ENCODE data around the gene ISYNA1. TPM values are rescaled to one million over a fixed set of nuclear protein-coding genes. Genes with fewer than 3 reads are reported as not detected.

Gene ISYNA1
- total and polyA plus RNA-seq, 2 of the 13 experiments (the other 11 are each of a cell fraction or from before 2014, with no cell fraction given): 29.6 to 48.5 TPM

DNA sequence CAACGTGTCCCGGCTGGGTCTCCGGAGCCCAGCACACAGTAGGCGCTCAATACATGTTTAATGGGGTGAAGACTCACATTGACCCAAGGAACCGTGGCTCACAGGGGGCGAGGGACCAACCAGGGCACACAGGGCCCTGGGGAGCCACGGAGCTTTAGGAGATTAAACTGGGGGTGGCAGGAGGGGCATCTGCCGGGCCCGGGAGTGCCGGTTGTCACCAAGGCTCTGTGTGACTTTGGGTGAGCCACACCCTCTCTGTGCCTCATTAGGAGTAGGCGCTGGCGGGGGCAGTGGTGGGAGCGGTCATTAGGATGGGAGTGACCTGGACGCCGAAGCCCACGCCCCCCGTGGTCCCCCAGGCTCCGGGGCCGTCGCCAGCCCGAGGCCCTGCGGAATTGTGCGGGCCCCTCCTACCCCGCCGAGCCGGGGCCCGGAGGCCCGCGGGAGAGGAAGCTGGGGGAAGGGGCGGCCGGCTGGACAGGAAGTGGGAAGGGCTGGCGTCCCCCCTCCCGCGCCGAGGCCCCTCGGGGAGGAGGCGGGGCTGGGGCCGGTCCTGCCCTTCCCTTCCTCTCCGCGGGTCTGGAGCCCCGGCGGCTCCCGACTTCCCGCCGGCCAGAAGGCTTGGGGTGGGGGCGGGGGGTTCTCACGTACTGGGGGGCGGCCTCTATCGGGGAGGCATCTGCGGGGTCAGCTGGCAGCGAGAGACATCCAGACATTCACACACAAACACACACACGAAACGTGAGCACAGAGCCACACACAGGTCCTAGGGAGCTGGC lies 20.5 kb downstream of the ISYNA1 start (continued):
- TF ChIP-seq ZNF615 (CRISPR knock-in tag; IDR thresholded peaks at IDR 0.05; ENCODE audit: borderline replicate concordance): no peak
- no peak for TF ChIP-seq MTF2 (CRISPR knock-in tag; IDR thresholded peaks at IDR 0.05; ENCODE audit: borderline replicate concordance)
- TF ChIP-seq, protein P1, sequence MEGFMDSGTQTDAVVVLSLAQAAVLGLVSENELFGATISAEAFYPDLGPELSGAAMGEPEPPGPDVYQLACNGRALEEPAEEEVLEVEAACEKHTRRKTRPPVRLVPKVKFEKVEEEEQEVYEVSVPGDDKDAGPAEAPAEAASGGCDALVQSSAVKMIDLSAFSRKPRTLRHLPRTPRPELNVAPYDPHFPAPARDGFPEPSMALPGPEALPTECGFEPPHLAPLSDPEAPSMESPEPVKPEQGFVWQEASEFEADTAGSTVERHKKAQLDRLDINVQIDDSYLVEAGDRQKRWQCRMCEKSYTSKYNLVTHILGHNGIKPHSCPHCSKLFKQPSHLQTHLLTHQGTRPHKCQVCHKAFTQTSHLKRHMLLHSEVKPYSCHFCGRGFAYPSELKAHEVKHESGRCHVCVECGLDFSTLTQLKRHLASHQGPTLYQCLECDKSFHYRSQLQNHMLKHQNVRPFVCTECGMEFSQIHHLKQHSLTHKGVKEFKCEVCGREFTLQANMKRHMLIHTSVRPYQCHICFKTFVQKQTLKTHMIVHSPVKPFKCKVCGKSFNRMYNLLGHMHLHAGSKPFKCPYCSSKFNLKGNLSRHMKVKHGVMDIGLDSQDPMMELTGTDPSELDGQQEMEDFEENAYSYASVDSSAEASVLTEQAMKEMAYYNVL (CRISPR knock-in tag; IDR thresholded peaks at IDR 0.05; ENCODE audit: borderline replicate concordance): no peak
- peak; percentile 70; the same call in 1 of the 2 replicates for TF ChIP-seq ZNF558 (CRISPR knock-in tag; IDR thresholded peaks at IDR 0.05; ENCODE audit: borderline replicate concordance)
- no peak for TF ChIP-seq CBFB (CRISPR knock-in tag; IDR thresholded peaks at IDR 0.05)
- no peak for TF ChIP-seq ZNF30 (CRISPR knock-in tag; IDR thresholded peaks at IDR 0.05)
- no peak for TF ChIP-seq YEATS2 (CRISPR knock-in tag; IDR thresholded peaks at IDR 0.05; ENCODE audit: borderline replicate concordance)
- no peak for TF ChIP-seq ZNF629 (CRISPR knock-in tag; conservative IDR thresholded peaks at IDR 0.05)
- no peak for TF ChIP-seq DRAP1 (CRISPR knock-in tag; IDR thresholded peaks at IDR 0.05)
- peak; percentile 59 for TF ChIP-seq IKZF4 (CRISPR knock-in tag; IDR thresholded peaks at IDR 0.05; ENCODE audit: borderline replicate concordance, low read depth, not compliant biosample characterization)
- TF ChIP-seq, protein P2, sequence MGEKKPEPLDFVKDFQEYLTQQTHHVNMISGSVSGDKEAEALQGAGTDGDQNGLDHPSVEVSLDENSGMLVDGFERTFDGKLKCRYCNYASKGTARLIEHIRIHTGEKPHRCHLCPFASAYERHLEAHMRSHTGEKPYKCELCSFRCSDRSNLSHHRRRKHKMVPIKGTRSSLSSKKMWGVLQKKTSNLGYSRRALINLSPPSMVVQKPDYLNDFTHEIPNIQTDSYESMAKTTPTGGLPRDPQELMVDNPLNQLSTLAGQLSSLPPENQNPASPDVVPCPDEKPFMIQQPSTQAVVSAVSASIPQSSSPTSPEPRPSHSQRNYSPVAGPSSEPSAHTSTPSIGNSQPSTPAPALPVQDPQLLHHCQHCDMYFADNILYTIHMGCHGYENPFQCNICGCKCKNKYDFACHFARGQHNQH (CRISPR knock-in tag; IDR thresholded peaks at IDR 0.05): peak; percentile 72; the same call in 1 of the 2 replicates
- no peak for TF ChIP-seq ZNF441 (CRISPR knock-in tag; IDR thresholded peaks at IDR 0.05; ENCODE audit: borderline replicate concordance)
- no peak for TF ChIP-seq ZFP36L2 (CRISPR knock-in tag; IDR thresholded peaks at IDR 0.05)
- 0 out of 2 replicates have a peak, but pooled peaks have one; percentile 45 for TF ChIP-seq NKX3-1 (CRISPR knock-in tag; IDR thresholded peaks at IDR 0.05)
- TF ChIP-seq, protein P3, sequence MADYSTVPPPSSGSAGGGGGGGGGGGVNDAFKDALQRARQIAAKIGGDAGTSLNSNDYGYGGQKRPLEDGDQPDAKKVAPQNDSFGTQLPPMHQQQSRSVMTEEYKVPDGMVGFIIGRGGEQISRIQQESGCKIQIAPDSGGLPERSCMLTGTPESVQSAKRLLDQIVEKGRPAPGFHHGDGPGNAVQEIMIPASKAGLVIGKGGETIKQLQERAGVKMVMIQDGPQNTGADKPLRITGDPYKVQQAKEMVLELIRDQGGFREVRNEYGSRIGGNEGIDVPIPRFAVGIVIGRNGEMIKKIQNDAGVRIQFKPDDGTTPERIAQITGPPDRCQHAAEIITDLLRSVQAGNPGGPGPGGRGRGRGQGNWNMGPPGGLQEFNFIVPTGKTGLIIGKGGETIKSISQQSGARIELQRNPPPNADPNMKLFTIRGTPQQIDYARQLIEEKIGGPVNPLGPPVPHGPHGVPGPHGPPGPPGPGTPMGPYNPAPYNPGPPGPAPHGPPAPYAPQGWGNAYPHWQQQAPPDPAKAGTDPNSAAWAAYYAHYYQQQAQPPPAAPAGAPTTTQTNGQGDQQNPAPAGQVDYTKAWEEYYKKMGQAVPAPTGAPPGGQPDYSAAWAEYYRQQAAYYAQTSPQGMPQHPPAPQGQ (CRISPR knock-in tag; IDR thresholded peaks at IDR 0.05; ENCODE audit: borderline replicate concordance): no peak
- no peak for TF ChIP-seq CEBPG (CRISPR knock-in tag; IDR thresholded peaks at IDR 0.05)
- TF ChIP-seq HNRNPH1 (optimal IDR thresholded peaks at IDR 0.05; ENCODE audit: low read depth, low read length): no peak
- peak; percentile 7; the same call in 1 of the 2 replicates for TF ChIP-seq ZNF776 (CRISPR knock-in tag; IDR thresholded peaks at IDR 0.05)
- no peak for TF ChIP-seq TIGD3 (CRISPR knock-in tag; IDR thresholded peaks at IDR 0.05; ENCODE audit: borderline replicate concordance)
